K562 (cell line): ENCODE measurements around the gene LAMB1. TPM values are rescaled to one million over a fixed set of nuclear protein-coding genes. Genes with fewer than 3 reads are reported as not detected.

Experiments
- ATAC-seq: fragments of 200-7000 bp; cut with Tn5 transposase; 3 replicates; pipeline ENCODE4 v1.9.1; 2020; ENCODE audit warnings: moderate library complexity
- BruUV-seq: library from RNA; stranded (reverse); fragments of 400-500 nt; replicated peaks from 2 replicates; lab custom pipeline; 2021; lab: Mats Ljungman, UMichigan
- CTCF ChIA-PET: fragments of 300-600 bp; formaldehyde crosslinking; extraction: SDS; loops from one replicate; lab custom pipeline; 2021; ENCODE audit warnings: low intra/inter-chr PET ratio; lab: Yijun Ruan, JAX
- POLR2A ChIA-PET: fragments of 300-600, 350-650 bp; sonication (Branson Sonifier 250); formaldehyde crosslinking; extraction: SDS; loops from one replicate; lab custom pipeline; 2021; ENCODE audit warnings: antibody characterized with exemption, inconsistent platforms; lab: Yijun Ruan, JAX
- DNase-seq, 4 experiments: peaks; one replicate each; pipeline versions ENCODE4 v3.0.0 to v3.0.0-alpha.2; 2011 to 2018; ENCODE audit warnings: low spot score in 3 of 4, mixed read lengths in 3 of 4; ENCODE audit errors: extremely low read depth in 1 of 4
- FAIRE-seq: peaks from 2 replicates; lab custom pipeline; 2011; peaks lifted over from hg19 to GRCh38; lab: Jason Lieb, UNC
- H2AFZ ChIP-seq: 2 replicates; pipeline ENCODE4 v1.6.0; 2011; ENCODE audit warnings: low read depth, low read length, control low read depth, inconsistent platforms
- H3K27ac ChIP-seq: fragments of 200-600 bp; 3 replicates; pipeline ENCODE4 v1.8.0; 2011; ENCODE audit warnings: low read depth, mild to moderate bottlenecking, control low read depth, inconsistent platforms, low read length, moderate library complexity, mixed read lengths; ENCODE audit errors: extremely low read depth
- H3K27me3 ChIP-seq, 2 experiments: fragments of 300-600 bp in 1 of 2; 2 replicates in 1 of 2; 3 replicates in 1 of 2; pipeline versions ENCODE4 v1.6.0 to v1.8.0; 2011; ENCODE audit warnings: inconsistent platforms in 2 of 2, low read length in 2 of 2, mild to moderate bottlenecking in 1 of 2, mixed read lengths in 1 of 2, moderate library complexity in 1 of 2; ENCODE audit not compliant: control insufficient read depth in 2 of 2, insufficient read depth in 2 of 2
- H3K36me3 ChIP-seq: fragments of 300-600 bp; 3 replicates; pipeline ENCODE4 v1.8.0; 2011; ENCODE audit warnings: mild to moderate bottlenecking, low read length, inconsistent platforms; ENCODE audit not compliant: control insufficient read depth, insufficient read depth
- H3K4me1 ChIP-seq, 2 experiments: fragments of 200-600 bp in 1 of 2; replicated peaks in 1 of 2; 2 replicates in 1 of 2; 3 replicates in 1 of 2; pipeline versions ENCODE4 v1.5.1 to v1.8.0; 2011; ENCODE audit warnings: inconsistent platforms in 2 of 2, low read length in 2 of 2, mild to moderate bottlenecking in 1 of 2, mixed read lengths in 1 of 2, moderate library complexity in 1 of 2; ENCODE audit not compliant: control insufficient read depth in 2 of 2, insufficient read depth in 2 of 2
- H3K4me2 ChIP-seq: 2 replicates; pipeline ENCODE4 v1.6.1; 2011; ENCODE audit warnings: low read length, control low read depth, inconsistent platforms, mixed read lengths; ENCODE audit not compliant: insufficient read depth
- H3K4me3 ChIP-seq: fragments of 200-600 bp; sonication (generic), shearing (Covaris generic); 2 replicates; pipeline ENCODE4 v1.5.1; 2016; ENCODE audit warnings: control low read depth, inconsistent platforms
- H3K79me2 ChIP-seq: fragments of 200-600 bp; 3 replicates; pipeline ENCODE4 v1.8.0; 2011; ENCODE audit warnings: low read length, inconsistent platforms; ENCODE audit not compliant: control insufficient read depth, insufficient read depth
- H3K9ac ChIP-seq, 2 experiments: 2 replicates each; pipeline versions ENCODE4 v1.6.0 to v1.6.1; 2011; ENCODE audit warnings: low read depth in 2 of 2, low read length in 2 of 2, control low read depth in 1 of 2, inconsistent platforms in 1 of 2, mild to moderate bottlenecking in 1 of 2, mixed read lengths in 1 of 2; ENCODE audit not compliant: insufficient read depth in 1 of 2
- H3K9me1 ChIP-seq: one replicate; pipeline ENCODE4 v1.6.0; 2011; ENCODE audit warnings: inconsistent platforms, mild to moderate bottlenecking, low read length, moderate library complexity; ENCODE audit not compliant: control insufficient read depth, insufficient read depth
- H3K9me3 ChIP-seq: replicated peaks from 2 replicates; pipeline ENCODE4 v1.5.1; 2011; ENCODE audit warnings: low read depth, low read length, inconsistent platforms; ENCODE audit not compliant: control insufficient read depth, insufficient read depth
- H4K20me1 ChIP-seq: replicated peaks from 2 replicates; pipeline ENCODE4 v1.6.1; 2011; ENCODE audit warnings: low read length, inconsistent platforms, mixed read lengths; ENCODE audit not compliant: control insufficient read depth, insufficient read depth
- CBFA2T2 ChIP-seq: fragments of 450-650 bp; conservative IDR thresholded peaks from 2 replicates; pipeline ENCODE4 v1.6.1; 2017; ENCODE audit warnings: mild to moderate bottlenecking
- CEBPG ChIP-seq, 3 experiments: fragments of 200-800 bp in 1 of 3; sonication (Bioruptor generic) in 1 of 3; sonication (generic) in 1 of 3; formaldehyde crosslinking in 1 of 3; IDR thresholded peaks in 2 of 3; conservative IDR thresholded peaks in 1 of 3; 2 replicates each; pipeline versions ENCODE4 v1.6.1 to v1.8.0; 2016 to 2022; ENCODE audit warnings: missing compliant biosample characterization in 2 of 3, missing genetic modification characterization in 2 of 3, mild to moderate bottlenecking in 1 of 3, missing genetic modification reagents in 1 of 3
- CREM ChIP-seq: IDR thresholded peaks from 2 replicates; pipeline ENCODE4 v1.6.1; 2014; ENCODE audit warnings: antibody characterized with exemption, low read depth
- CTBP1 ChIP-seq: fragments of 450-650 bp; IDR thresholded peaks from 2 replicates; pipeline ENCODE4 v1.6.1; 2016; ENCODE audit warnings: borderline replicate concordance
- GABPB2 ChIP-seq: fragments of 250-450 bp; sonication (Bioruptor Pico); conservative IDR thresholded peaks from 2 replicates; pipeline ENCODE4 v1.5.1; 2021; ENCODE audit warnings: mild to moderate bottlenecking
- HIVEP1 ChIP-seq: fragments of 250-450 bp; sonication (Bioruptor Pico); IDR thresholded peaks from 2 replicates; pipeline ENCODE4 v1.4.0; 2020; ENCODE audit warnings: mild to moderate bottlenecking
- HSF4 ChIP-seq: fragments of 250-450 bp; sonication (Bioruptor Pico); IDR thresholded peaks from 2 replicates; pipeline ENCODE4 v2.1.2; 2022; ENCODE audit warnings: mild to moderate bottlenecking, moderate library complexity, borderline replicate concordance
- MTA3 ChIP-seq: fragments of 450-650 bp; formaldehyde crosslinking; IDR thresholded peaks from 2 replicates; pipeline ENCODE4 v1.6.1; 2017; ENCODE audit warnings: mild to moderate bottlenecking, borderline replicate concordance
- POLR2A ChIP-seq: fragments of 450-650 bp; conservative IDR thresholded peaks from 2 replicates; pipeline ENCODE4 v1.6.1; 2016
- PTRF ChIP-seq: fragments of 450-650 bp; IDR thresholded peaks from 2 replicates; pipeline ENCODE4 v1.6.1; 2016; ENCODE audit warnings: mild to moderate bottlenecking, missing genetic modification characterization, missing compliant biosample characterization
- RBM22 ChIP-seq: fragments of 200-400 bp; formaldehyde crosslinking; IDR thresholded peaks from 2 replicates; pipeline ENCODE4 v1.6.1; 2018; ENCODE audit warnings: low read length, low read depth; ENCODE audit not compliant: poor library complexity, severe bottlenecking
- SNRNP70 ChIP-seq: fragments of 200-400 bp; formaldehyde crosslinking; optimal IDR thresholded peaks from 2 replicates; pipeline ENCODE3; 2017; ENCODE audit warnings: low read depth, low read length
- ZNF780A ChIP-seq: fragments of 250-450 bp; sonication (Bioruptor Pico); IDR thresholded peaks from 2 replicates; pipeline ENCODE4 v1.5.0; 2021; ENCODE audit warnings: mild to moderate bottlenecking
- WGBS: fragments of 100-300 bp; shearing (Covaris generic); methylation state at CpG from one replicate; pipeline ENCODE4 v1.1.6; 2016; ENCODE audit warnings: low coverage, mixed read lengths; ENCODE audit not compliant: insufficient coverage; ENCODE audit errors: missing lambda C conversion rate; 5-methylcytosine and 5-hydroxymethylcytosine counted together
- in situ Hi-C: fragments of 300-500 bp; cut with MboI; formaldehyde crosslinking; loops from 4 replicates; pipeline ENCODE4 v1.15.0; 2018; ENCODE audit warnings: inconsistent platforms, mixed read lengths
- intact Hi-C: fragments of 100-400 bp; cut with micrococcal nuclease; formaldehyde crosslinking; loops from 2 replicates; pipeline ENCODE4 v1.14.2; 2022
- polyA plus RNA-seq, 8 experiments: library from polyadenylated mRNA; depleted of rRNA in 4 of 8; stranded (reverse) in 5 of 8; unstranded in 3 of 8; fragments of >200 nt; fragmentation: Nextera tagmentation in 2 of 8; fragmentation: Illumina TruSeq in 1 of 8; extraction: Ambion mirVana in 2 of 8; extraction: Trizol in 1 of 8; gene quantifications; 2 replicates each; pipeline versions ENCODE4 v1.2.1 to v1.2.3, GENCODE V29; 2011 to 2014; ENCODE audit warnings: inconsistent platforms in 1 of 8, missing spikeins in 1 of 8
- total RNA-seq, 7 experiments: library from RNA; depleted of rRNA in 6 of 7; stranded (reverse); fragments of >200 nt in 6 of 7; fragmentation: Illumina TruSeq in 2 of 7; extraction: Trizol in 2 of 7; gene quantifications; 2 replicates each; pipeline versions ENCODE4 v1.2.1 to v1.2.3, GENCODE V29; 2011 to 2021; ENCODE audit warnings: low replicate concordance in 1 of 7
- TF ChIP-seq, protein P1 (sequence below): sonication (generic); formaldehyde crosslinking; IDR thresholded peaks from 2 replicates; pipeline ENCODE4 v1.8.1; 2023; ENCODE audit warnings: missing genetic modification reagents, mild to moderate bottlenecking, borderline replicate concordance
- TF ChIP-seq, protein P2 (sequence below): fragments of 200-400 bp; formaldehyde crosslinking; IDR thresholded peaks from 2 replicates; pipeline ENCODE4 v1.6.1; 2017; ENCODE audit warnings: mild to moderate bottlenecking, low read depth, low read length, moderate library complexity

Gene LAMB1
- total and polyA plus RNA-seq, 9 of the 15 experiments (the other 6 are each of a cell fraction or from before 2014, with no cell fraction given), result 6.0 to 17.7 (median 12.3) TPM

DNA sequence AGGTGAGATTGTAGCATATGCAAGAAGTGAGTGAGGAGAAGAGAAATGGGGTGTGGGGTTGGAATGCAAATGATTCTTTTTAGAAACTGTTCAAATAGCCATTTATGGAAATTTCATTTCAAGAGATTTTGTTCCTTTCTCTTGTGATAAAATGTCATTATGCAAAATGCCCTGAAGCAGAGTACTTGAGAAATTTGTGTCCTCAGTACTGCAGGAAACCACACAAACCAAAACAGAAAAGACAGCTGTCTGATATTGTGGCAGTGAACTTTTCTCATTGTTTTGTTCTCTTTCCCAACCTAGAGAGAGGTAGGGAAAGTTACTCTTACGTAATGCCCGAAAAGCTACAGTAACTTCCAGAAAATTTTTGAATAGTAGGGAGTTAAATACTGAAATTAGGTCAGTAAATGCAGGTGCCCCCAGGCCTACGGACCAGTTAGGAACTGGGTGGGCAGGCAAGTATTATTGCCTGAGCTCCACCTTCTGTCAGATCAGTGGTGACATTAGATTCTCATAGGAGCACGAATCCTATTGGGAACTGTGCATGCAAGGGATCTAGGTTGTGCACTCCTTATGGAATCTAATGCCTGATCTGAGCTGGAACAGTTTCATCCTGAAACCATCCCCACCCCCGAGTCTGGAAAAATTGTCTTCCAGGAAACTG, 78.0 kb downstream of the LAMB1 start:
- H4K20me1 ChIP-seq, result no peaks in the 10 kb centered on the region
- no peak overlapping the region for H3K27ac ChIP-seq
- H3K9me1 ChIP-seq, result no peaks in the 10 kb centered on the region
- FAIRE-seq (no peak), DNase-seq (no peak), ATAC-seq (no peak)
- no peaks in the 10 kb centered on the region for H3K4me1 ChIP-seq
- ChIA-PET POLR2A (interaction anchor here (1.0 to 1.1 kb wide), 2 partner anchors 8 to 12 kb away, joined by 3 to 6 read pairs; no protein-coding TSS in a partner anchor), CTCF (interaction anchor here (0.6 kb wide), 1 partner anchor 189 kb away, joined by 4 read pairs; no protein-coding TSS in a partner anchor)
- no peak overlapping the region for H3K4me3 ChIP-seq
- intact Hi-C loops, result no loop called here
- H3K9ac ChIP-seq, result no peak overlapping the region
- H3K9me3 ChIP-seq, result no peaks in the 10 kb centered on the region
- H3K79me2 ChIP-seq, result no peaks in the 10 kb centered on the region
- BruUV-seq, result no TSS peak
- H3K27me3 ChIP-seq, result no peaks in the 10 kb centered on the region
- H2AFZ ChIP-seq, result no peak overlapping the region
- H3K36me3 ChIP-seq, result peaks cover 94% of the 10 kb centered on the region
- in situ Hi-C loops, result no loop called here
- WGBS, result 91% methylated on average over 5 of the region's 5 CpGs
- no peak overlapping the region for H3K4me2 ChIP-seq
- TF ChIP-seq HSF4, result no peak
- TF ChIP-seq HIVEP1 (CRISPR knock-in tag), result no peak
- TF ChIP-seq CEBPG (CRISPR knock-in tag; IDR thresholded peaks at IDR 0.05), result no peak
- 0 out of 4 replicates have a peak, but pooled peaks of 1 of the 2 experiments have one; percentile 16 for TF ChIP-seq CEBPG (tag; conservative IDR thresholded peaks at IDR 0.05 in 1 of 2, IDR thresholded peaks at IDR 0.05 in 1 of 2)
- no peak for TF ChIP-seq CREM
- TF ChIP-seq SNRNP70, result no peak
- no peak for TF ChIP-seq CBFA2T2
- TF ChIP-seq GABPB2 (CRISPR knock-in tag), result no peak
- TF ChIP-seq, protein P1, sequence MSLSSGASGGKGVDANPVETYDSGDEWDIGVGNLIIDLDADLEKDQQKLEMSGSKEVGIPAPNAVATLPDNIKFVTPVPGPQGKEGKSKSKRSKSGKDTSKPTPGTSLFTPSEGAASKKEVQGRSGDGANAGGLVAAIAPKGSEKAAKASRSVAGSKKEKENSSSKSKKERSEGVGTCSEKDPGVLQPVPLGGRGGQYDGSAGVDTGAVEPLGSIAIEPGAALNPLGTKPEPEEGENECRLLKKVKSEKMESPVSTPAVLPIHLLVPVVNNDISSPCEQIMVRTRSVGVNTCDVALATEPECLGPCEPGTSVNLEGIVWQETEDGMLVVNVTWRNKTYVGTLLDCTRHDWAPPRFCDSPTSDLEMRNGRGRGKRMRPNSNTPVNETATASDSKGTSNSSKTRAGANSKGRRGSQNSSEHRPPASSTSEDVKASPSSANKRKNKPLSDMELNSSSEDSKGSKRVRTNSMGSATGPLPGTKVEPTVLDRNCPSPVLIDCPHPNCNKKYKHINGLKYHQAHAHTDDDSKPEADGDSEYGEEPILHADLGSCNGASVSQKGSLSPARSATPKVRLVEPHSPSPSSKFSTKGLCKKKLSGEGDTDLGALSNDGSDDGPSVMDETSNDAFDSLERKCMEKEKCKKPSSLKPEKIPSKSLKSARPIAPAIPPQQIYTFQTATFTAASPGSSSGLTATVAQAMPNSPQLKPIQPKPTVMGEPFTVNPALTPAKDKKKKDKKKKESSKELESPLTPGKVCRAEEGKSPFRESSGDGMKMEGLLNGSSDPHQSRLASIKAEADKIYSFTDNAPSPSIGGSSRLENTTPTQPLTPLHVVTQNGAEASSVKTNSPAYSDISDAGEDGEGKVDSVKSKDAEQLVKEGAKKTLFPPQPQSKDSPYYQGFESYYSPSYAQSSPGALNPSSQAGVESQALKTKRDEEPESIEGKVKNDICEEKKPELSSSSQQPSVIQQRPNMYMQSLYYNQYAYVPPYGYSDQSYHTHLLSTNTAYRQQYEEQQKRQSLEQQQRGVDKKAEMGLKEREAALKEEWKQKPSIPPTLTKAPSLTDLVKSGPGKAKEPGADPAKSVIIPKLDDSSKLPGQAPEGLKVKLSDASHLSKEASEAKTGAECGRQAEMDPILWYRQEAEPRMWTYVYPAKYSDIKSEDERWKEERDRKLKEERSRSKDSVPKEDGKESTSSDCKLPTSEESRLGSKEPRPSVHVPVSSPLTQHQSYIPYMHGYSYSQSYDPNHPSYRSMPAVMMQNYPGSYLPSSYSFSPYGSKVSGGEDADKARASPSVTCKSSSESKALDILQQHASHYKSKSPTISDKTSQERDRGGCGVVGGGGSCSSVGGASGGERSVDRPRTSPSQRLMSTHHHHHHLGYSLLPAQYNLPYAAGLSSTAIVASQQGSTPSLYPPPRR (CRISPR knock-in tag), result no peak
- TF ChIP-seq ZNF780A (CRISPR knock-in tag), result no peak
- TF ChIP-seq PTRF, result no peak
- peak; percentile 30 for TF ChIP-seq RBM22
- no peak for TF ChIP-seq CTBP1
- 0 out of 2 replicates have a peak, but pooled peaks have one; percentile 26 for TF ChIP-seq POLR2A
- TF ChIP-seq MTA3, result no peak
- TF ChIP-seq, protein P2, sequence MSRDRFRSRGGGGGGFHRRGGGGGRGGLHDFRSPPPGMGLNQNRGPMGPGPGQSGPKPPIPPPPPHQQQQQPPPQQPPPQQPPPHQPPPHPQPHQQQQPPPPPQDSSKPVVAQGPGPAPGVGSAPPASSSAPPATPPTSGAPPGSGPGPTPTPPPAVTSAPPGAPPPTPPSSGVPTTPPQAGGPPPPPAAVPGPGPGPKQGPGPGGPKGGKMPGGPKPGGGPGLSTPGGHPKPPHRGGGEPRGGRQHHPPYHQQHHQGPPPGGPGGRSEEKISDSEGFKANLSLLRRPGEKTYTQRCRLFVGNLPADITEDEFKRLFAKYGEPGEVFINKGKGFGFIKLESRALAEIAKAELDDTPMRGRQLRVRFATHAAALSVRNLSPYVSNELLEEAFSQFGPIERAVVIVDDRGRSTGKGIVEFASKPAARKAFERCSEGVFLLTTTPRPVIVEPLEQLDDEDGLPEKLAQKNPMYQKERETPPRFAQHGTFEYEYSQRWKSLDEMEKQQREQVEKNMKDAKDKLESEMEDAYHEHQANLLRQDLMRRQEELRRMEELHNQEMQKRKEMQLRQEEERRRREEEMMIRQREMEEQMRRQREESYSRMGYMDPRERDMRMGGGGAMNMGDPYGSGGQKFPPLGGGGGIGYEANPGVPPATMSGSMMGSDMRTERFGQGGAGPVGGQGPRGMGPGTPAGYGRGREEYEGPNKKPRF, result no peak
